Heart right ventricle (tissue), 16 donors: Measurements from ENCODE around the gene NDUFB3. TPM values are rescaled to one million over a fixed set of nuclear protein-coding genes. Genes with fewer than 3 reads are reported as not detected.
"Not testable (repeated sequence)": the region's sequence is repeated elsewhere in the genome, so short reads cannot be mapped to it uniquely, and the experiment has no call there.

Source experiments
- ATAC-seq, 8 donors: fragments of 200-7000 bp; cut with Tn5 transposase; one replicate each; pipeline ENCODE4 v1.9.1; 2020; ENCODE audit warnings: mild to moderate bottlenecking in 8 of 8, moderate library complexity in 8 of 8, moderate number of reproducible peaks in 1 of 8
- DNase-seq, 2 donors: peaks; one replicate each; pipeline ENCODE4 v3.0.0-alpha.2; 2020
- H3K27ac ChIP-seq, 10 donors: fragments of 200-600 bp; sonication (generic) in 2 of 10; one replicate each; pipeline versions ENCODE4 v1.5.0 to v1.8.0; 2020 to 2022; ENCODE audit warnings: mild to moderate bottlenecking in 3 of 10
- H3K27me3 ChIP-seq, 7 donors: fragments of 200-600 bp; one replicate each; pipeline ENCODE4 v1.8.0; 2021 to 2022; ENCODE audit warnings: mild to moderate bottlenecking in 2 of 7
- H3K36me3 ChIP-seq, 9 donors: fragments of 200-600 bp; sonication (generic) in 1 of 9; one replicate each; pipeline versions ENCODE4 v1.5.0 to v1.8.0; 2020 to 2022; ENCODE audit warnings: mild to moderate bottlenecking in 2 of 9
- H3K4me1 ChIP-seq, 9 donors: fragments of 200-600 bp; sonication (generic) in 1 of 9; one replicate each; pipeline versions ENCODE4 v1.5.0 to v1.8.0; 2020 to 2022; ENCODE audit warnings: mild to moderate bottlenecking in 4 of 9
- H3K4me3 ChIP-seq, 10 donors: fragments of 200-600 bp; sonication (generic) in 2 of 10; one replicate each; pipeline versions ENCODE4 v1.5.0 to v1.8.0; 2020 to 2022; ENCODE audit warnings: mild to moderate bottlenecking in 7 of 10, moderate library complexity in 2 of 10
- H3K9me3 ChIP-seq, 11 donors: fragments of 200-600 bp in 10 of 11; sonication (generic) in 2 of 11; one replicate each; pipeline versions ENCODE4 v1.5.0 to v1.8.0; 2013 to 2022; ENCODE audit warnings: mild to moderate bottlenecking in 2 of 11, control low read depth in 1 of 11, moderate library complexity in 1 of 11
- CTCF ChIP-seq, 9 donors: fragments of 200-600 bp; sonication (generic) in 2 of 9; IDR thresholded peaks; one replicate each; pipeline versions ENCODE4 v1.5.0 to v1.8.0; 2021 to 2022; ENCODE audit warnings: antibody characterized with exemption in 9 of 9, mild to moderate bottlenecking in 5 of 9, moderate library complexity in 1 of 9
- WGBS, 2 donors: extraction: QIAGEN DNeasy Blood & Tissue Kit; methylation state at CpG; one replicate each; pipeline ENCODE4 v1.1.7; 2013; ENCODE audit warnings: inconsistent platforms in 1 of 2; 5-methylcytosine and 5-hydroxymethylcytosine counted together
- intact Hi-C, 10 donors: fragments of 100-400 bp; cut with DNase I; formaldehyde crosslinking; loops; one replicate each; pipeline versions ENCODE4 v1.11.1 to v1.14.2; 2022
- long read RNA-seq, 3 donors: library from polyadenylated mRNA; unstranded; transcript quantifications; one replicate each; pipeline ENCODE4 v2.0.0, GENCODE V29; 2020 to 2021
- polyA plus RNA-seq, 2 donors: library from polyadenylated mRNA; stranded (reverse); fragments of 200-250 nt; gene quantifications; one replicate each; pipeline ENCODE4 v1.2.3, GENCODE V29; 2013
- total RNA-seq, 10 donors: library from RNA; stranded (reverse); fragmentation: NEBNext Ultra II Directional in 3 of 10; extraction: Animal tissue kit (Norgen Biotek cat#: 25700) in 3 of 10; gene quantifications; one replicate each; pipeline versions ENCODE4 v1.2.1 to v1.2.4, GENCODE V29; 2021 to 2023
- donor health status: Arrhythmogenic right ventricular cardiomyopathy.
- donor health status: ischemic (EF 13 %, LVEDD 7.1; RV severe dilation, severe dysfunction).
- donor health status: healthy with polysubstance abuse.
- donor health status: DM: no; HTN: yes; CAD: no.
- donor health status: DM: no; HTN: no; CAD: no.
- donor health status: ischemic (EF 25% LVEDD 6.9; RV normal size, moderate dysfunction).
- donor health status: ischemic (EF 25% LVEDD 5.7; RV mildly dilated, moderate dysfunction).
- donor health status: healthy.
- donor health status: DM: yes; HTN: yes; CAD: no.
- donor health status: Ischemic cardiomyopathy.
- donor health status: ischemic (EF 35%, LVEDD 5.7; RV mildly dilated, moderate dysfunction).
- donor health status: nonischemic (EF 11% LVEDD 7.7; RV severe dilation, severe dysfunction).
- donor health status: DM: yes; HTN: yes; CAD: no.
- donor health status: PGD.
- donor health status: ischemic (EF 29% LVEDD 5.4; RV normal size, mild dysfunction).
- donor health status: nonischemic (EF 23%, LVEDD 6.1; RV moderate dilation, normal function).

NDUFB3 gene
- total RNA-seq (100 to 1,000 TPM; 313 to 513 (median 457) TPM), polyA plus RNA-seq (100 to 1,000 TPM; 200 to 216 TPM)
- long read RNA-seq, donor 1, transcript NDUFB3-201 (3 exons, 755 nt) = major isoform, 175 of 186 reads
- long read RNA-seq, donor 1, partial matches to known transcripts = 6 of 186 reads
- long read RNA-seq, donor 1, other reads (novel, unspliced or antisense) = 3 of 186 reads
- long read RNA-seq, donor 2, transcript NDUFB3-201 (3 exons, 755 nt) = major isoform, 261 of 270 reads
- long read RNA-seq, donor 2, partial matches to known transcripts = 5 of 270 reads
- long read RNA-seq, donor 2, other reads (novel, unspliced or antisense) = 3 of 270 reads
- long read RNA-seq, donor 3, transcript NDUFB3-201 (3 exons, 755 nt) = major isoform, 21 of 23 reads
- long read RNA-seq, donor 3, partial matches to known transcripts = 1 of 23 reads
- long read RNA-seq, donor 3, other reads (novel, unspliced or antisense) = 1 of 23 reads

- no peaks in the 10 kb centered on the region for H3K27me3 ChIP-seq
- DNase-seq = peak; percentile 90 to 92
- intact Hi-C loops = loop anchor here in 9 of 10 donors (1.0 to 10.0 kb wide), 11 partner anchors 41 to 109 kb away; partner anchors contain the start of genes CFLAR (in 5 of the 9) and ORC2 (in 3 of the 9)
- WGBS, 2 donors = 0 to 1% methylated on average over 34 of the region's 34 CpGs
- H3K4me3 ChIP-seq = peak within 1 kb of the TSS; percentile 68 to 97 (median 88)
- H3K9me3 ChIP-seq = no peaks in the 10 kb centered on the region
- H3K27ac ChIP-seq = peak within 1 kb of the TSS; percentile 81 to 97 (median 90)
- ATAC-seq = peak; percentile 99 to 100 (median 99)
- no peaks in the 10 kb centered on the region for H3K36me3 ChIP-seq
- peak in 6 of 9 donors; percentile 28 to 65 (median 46) for TF ChIP-seq CTCF (IDR thresholded peaks at IDR 0.05)
- H3K4me1 ChIP-seq = peaks cover 4 to 70% (median 50%) of the 10 kb centered on the region in 9 donors
These were observed at the start of gene NDUFB3, which contains the start of gene HYCC2 for GRCh38 chr2:201071479-201072200. TSS of gene NDUFB3 (plus strand) at chr2:201072001. CDS start at chr2:201078883, 6,882 bp downstream. TSS of gene HYCC2 (minus strand) at chr2:201071671. CDS start at chr2:201024009, 47,662 bp downstream.

- ATAC-seq (no peak), DNase-seq (no peak)
- intact Hi-C loops = no loop called here
- H3K4me3 ChIP-seq = no peak overlapping the region
- no peak overlapping the region for H3K27ac ChIP-seq
- peaks cover 0 to 27% (median 0%) of the 10 kb centered on the region in 11 donors for H3K9me3 ChIP-seq
- no peaks in the 10 kb centered on the region for H3K27me3 ChIP-seq
- peaks cover 0 to 8% (median 0%) of the 10 kb centered on the region in 9 donors for H3K4me1 ChIP-seq
- peaks cover 0 to 53% (median 11%) of the 10 kb centered on the region in 9 donors for H3K36me3 ChIP-seq
- no peak for TF ChIP-seq CTCF (IDR thresholded peaks at IDR 0.05)
These were observed 47.3 kb upstream of the NDUFB3 start for GRCh38 chr2:201024518-201024917.

GRCh38 chr2:201034355-201034754 lies 37.4 kb upstream of the NDUFB3 start:
- H3K4me3 ChIP-seq, H3K4me1 ChIP-seq, intact Hi-C loops, H3K27ac ChIP-seq, H3K27me3 ChIP-seq, ATAC-seq, DNase-seq: not testable (repeated sequence)
- H3K9me3 ChIP-seq = peaks cover 0 to 11% (median 0%) of the 10 kb centered on the region in 11 donors
- 100% methylated on average over 1 of the region's 2 CpGs; no CpG with 5 or more reads in 1 of the 2 donors for WGBS, 2 donors
- H3K36me3 ChIP-seq = peaks cover 0 to 25% (median 0%) of the 10 kb centered on the region in 9 donors

- DNase-seq, H3K4me3 ChIP-seq, intact Hi-C loops, H3K27me3 ChIP-seq, H3K9me3 ChIP-seq, ATAC-seq, H3K27ac ChIP-seq: not testable (repeated sequence)
- H3K36me3 ChIP-seq = peaks cover 0 to 17% (median 0%) of the 10 kb centered on the region in 9 donors
- peaks cover 0 to 12% (median 0%) of the 10 kb centered on the region in 9 donors for H3K4me1 ChIP-seq
- 98 to 99% methylated on average over 4 of the region's 4 CpGs for WGBS, 2 donors
These were observed 33.4 kb upstream of the NDUFB3 start for GRCh38 chr2:201038361-201038760.

- peaks cover 0 to 12% (median 0%) of the 10 kb centered on the region in 9 donors for H3K4me1 ChIP-seq
- peaks cover 0 to 20% (median 0%) of the 10 kb centered on the region in 9 donors for H3K36me3 ChIP-seq
- no peak for TF ChIP-seq CTCF (IDR thresholded peaks at IDR 0.05)
- intact Hi-C loops = no loop called here
- peaks cover 0 to 7% (median 0%) of the 10 kb centered on the region in 11 donors for H3K9me3 ChIP-seq
- no peak for ATAC-seq
- H3K27ac ChIP-seq = no peak overlapping the region
- DNase-seq = no peak
- H3K4me3 ChIP-seq = no peak overlapping the region
- 97 to 99% methylated on average over 2 of the region's 2 CpGs for WGBS, 2 donors
- no peaks in the 10 kb centered on the region for H3K27me3 ChIP-seq
These were observed 32.9 kb upstream of the NDUFB3 start for GRCh38 chr2:201038855-201039254.
